ENCODE measurements around the gene TEX48.
A peak's percentile ranks its signal among the peaks of the same experiment; 100 is the strongest.

TEX48 gene

DNA sequence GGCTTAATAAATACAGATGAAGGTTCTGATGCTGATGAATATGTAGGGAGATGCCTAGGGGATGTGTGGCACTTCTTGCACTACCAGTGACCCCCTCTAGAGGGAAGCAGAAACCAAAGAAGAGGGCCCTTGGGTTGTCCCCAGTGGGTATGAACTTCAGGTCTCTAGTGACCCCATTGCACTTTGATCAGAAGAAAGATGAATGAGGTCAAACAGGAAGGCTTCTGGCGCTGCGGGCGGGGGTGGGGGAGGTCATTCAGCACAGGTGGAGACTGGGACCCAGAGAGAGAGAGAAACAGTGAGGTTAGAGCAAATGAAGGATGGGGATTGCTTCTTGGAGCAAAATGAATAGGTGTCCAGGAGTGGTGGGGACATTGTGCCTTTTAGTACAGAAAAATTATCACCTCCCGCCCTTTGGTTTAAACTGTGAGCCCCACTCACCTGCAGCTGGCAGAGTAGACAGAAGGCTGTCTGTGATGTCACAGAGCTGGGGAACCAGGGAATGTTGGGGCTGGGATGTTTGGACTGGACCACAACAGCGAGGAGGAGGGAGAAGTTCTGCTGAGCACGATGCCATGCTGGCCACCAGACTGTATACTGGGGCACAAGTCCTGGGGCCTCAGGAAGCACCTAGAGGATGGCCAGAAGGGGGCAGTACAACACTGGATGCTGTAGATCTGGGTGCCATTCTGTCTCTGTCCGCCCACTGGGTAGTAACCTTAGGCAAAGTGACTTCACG lies at the start of gene TEX48:
Gene TEX48 (minus strand): TSS at position 599 of the 739 bp plus-strand sequence. CDS start 10,469 bp downstream, outside the sequence.
- intact Hi-C loops (cut with DNase I) = loop anchor here (2.0 to 10.0 kb wide), 3 partner anchors 229 to 843 kb away; no protein-coding TSS in a partner anchor

DNA sequence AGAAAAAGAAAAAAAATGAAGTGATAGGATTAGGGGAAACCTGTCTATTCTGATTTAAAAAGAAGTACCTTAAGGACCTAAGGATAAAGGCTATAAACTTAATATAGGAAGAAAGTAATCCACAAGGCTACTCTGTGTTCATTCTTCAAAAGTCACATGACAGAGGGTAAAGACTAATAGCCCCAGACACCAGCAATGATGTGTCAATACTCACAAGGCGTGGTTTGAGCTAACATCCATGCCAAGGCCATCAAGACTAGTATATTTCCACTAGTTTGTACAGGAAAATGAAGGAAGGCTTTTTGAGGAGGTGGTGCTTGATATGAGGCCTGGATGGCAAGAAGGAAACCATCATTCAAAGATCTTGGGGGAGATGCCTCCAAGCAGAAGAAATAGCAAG lies 49.7 kb upstream of the TEX48 start:
- DNase-seq = no peak
- intact Hi-C loops (cut with DNase I) = loop anchor here (10.0 kb wide), 1 partner anchor 793 kb away; no protein-coding TSS in a partner anchor

More for the DNA sequence above, at the start of gene TEX48:
- DNase-seq = peak in 6 of 10 donors; percentile 33 to 91 (median 52)

DNA sequence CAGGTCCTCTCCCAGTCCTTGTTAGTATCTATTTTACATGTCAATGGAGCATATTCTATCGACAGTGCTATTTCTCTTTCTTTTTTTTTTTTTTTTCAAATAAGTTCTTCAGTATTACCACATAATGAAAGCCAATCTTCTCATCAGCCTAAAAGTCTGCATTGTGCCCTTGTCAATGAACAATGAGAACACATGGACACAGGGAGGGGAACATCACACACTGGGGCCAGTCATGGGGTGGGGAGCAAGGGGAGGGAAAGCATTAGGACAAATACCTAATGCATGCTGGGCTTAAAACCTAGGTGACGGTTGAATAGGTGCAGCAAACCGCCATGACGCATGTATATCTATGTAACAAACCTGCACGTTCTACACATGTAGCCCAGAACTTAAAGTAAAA lies 47.7 kb upstream of the TEX48 start:
- peak in 1 of 10 donors; percentile 13 for DNase-seq
- intact Hi-C loops (cut with DNase I) = loop anchor here (10.0 kb wide), 1 partner anchor 795 kb away; no protein-coding TSS in a partner anchor

GRCh38 chr9:114725930-114726329 lies 43.9 kb upstream of the TEX48 start:
- intact Hi-C loops (cut with DNase I) = no loop called here
- no peak for DNase-seq

DNA sequence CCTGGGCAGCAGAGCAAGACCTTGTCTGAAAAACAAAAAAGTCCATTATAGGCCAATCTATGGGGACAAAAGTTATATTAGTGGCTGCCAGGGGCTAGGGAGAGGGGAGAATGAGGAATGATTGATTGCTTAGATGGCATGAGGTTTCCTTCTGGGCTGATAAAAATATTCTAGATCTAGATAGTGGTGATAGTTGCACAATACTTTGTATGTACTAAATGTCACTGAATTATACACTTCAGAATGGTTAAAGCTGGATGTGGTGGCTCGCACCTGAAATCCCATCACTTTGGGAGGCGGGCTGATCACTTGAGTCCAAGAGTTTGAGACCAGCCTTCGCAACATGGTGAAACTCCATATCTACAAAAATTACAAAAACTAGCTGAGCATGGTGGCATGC lies 42.8 kb upstream of the TEX48 start:
- intact Hi-C loops (cut with DNase I) = no loop called here
- no peak for DNase-seq

DNA sequence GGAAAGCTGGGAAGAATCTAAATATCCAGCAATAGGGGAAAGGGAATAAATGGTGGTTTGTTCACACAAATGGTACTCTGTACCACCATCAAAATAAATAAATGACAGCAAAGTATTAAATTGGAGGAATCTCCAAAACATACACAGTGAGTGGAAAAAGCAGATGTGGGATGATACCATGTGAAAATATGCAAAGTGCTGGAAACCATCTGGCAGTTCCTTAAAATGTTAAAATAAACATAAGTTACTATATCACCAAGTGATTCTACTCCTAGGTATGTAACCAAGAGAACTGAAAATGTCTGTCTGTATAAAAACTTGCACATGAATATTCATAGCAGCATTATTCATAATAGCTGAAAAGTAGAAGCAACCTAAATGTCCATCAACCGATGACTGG lies 41.9 kb upstream of the TEX48 start:
- DNase-seq = no peak

GRCh38 chr9:114722937-114723620 lies 41.1 kb upstream of the TEX48 start:
- intact Hi-C loops (cut with DNase I) = no loop called here
- peak in 1 of 10 donors; percentile 48 for DNase-seq

More for the DNA sequence above, 41.9 kb upstream of the TEX48 start:
- intact Hi-C loops (cut with DNase I) = no loop called here

GRCh38 chr9:114722081-114722621 lies 40.2 kb upstream of the TEX48 start:
- no peak for DNase-seq
- intact Hi-C loops (cut with DNase I) = no loop called here

- peak in 1 of 10 donors; percentile 51 for DNase-seq
- intact Hi-C loops (cut with DNase I) = no loop called here
Observed at GRCh38 chr9:114721491-114722079, 39.6 kb upstream of the TEX48 start.

GRCh38 chr9:114720086-114720676 lies 38.2 kb upstream of the TEX48 start:
- intact Hi-C loops (cut with DNase I) = no loop called here

DNA sequence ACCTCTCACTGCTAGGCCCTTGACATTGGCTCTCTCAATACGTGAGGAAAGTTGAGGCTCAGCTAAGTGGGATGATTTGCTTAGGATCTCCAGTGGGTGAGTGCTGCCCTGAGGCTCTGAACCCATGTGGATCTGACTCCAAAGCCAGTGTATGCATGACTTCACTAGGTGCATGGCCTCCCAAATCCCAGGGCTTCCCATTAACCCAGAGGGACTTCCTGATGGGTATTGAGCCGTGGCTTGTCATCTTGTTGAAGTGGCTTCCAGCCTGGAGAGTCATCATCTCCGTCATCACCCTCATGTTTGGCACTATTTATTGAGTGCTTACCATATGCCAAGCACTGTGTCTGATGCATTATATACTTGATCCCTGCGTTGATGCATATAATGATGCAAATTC lies 37.3 kb upstream of the TEX48 start:
- DNase-seq = no peak
- intact Hi-C loops (cut with DNase I) = no loop called here

More at GRCh38 chr9:114720086-114720676, 38.2 kb upstream of the TEX48 start:
- DNase-seq = peak in 1 of 10 donors; percentile 58

DNA sequence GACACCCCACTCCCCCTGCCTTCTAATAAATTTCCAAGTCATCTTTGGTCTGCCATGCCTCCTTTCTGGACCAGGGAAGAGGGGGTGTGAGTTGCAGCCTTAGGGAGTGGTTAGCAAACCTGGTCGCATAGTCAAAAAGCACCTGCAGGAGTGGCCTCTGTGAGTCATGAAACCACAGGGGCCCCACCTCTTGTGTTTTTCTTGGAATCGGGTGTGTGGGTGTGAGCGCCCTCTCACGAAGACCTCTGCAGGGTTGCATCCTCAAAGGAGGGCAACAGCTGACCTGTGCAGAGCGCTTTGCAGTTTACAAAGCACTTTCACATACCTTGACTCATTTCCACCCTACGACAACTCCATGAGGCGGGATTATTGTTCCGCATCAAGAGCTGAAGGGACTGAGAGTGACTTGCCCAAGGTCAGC lies 36.8 kb upstream of the TEX48 start:
- intact Hi-C loops (cut with DNase I) = no loop called here
- DNase-seq = peak in 1 of 10 donors; percentile 19

DNA sequence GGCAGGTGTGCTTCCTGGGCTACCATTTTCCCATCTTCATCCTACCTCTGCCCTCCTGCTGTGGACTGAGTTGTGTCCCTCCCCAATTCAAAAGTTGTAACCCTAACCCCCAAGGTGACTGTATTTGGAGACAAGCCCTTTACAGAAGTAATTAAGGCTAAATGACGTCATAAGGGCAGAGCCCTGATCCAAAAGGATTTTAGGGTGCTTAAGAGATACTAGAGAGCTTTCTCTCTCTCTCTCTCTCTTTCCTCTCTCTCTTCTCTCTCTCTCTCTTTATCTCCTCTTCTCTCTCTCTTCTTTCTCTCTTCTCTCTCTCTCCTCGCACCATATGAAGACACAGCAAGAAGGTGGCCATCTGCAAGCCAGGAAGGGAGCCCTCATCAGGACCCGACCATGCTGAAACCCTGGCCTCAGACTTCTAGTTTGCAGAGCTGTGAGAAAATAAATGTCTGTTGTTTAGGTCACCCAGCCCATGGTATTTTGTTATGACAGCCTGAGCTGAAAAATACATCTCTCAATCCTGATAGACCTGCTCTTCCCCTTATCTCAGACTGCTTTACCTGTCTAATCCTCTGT lies 36.0 kb upstream of the TEX48 start:
- intact Hi-C loops (cut with DNase I) = no loop called here
- DNase-seq = no peak

- intact Hi-C loops (cut with DNase I) = no loop called here
- no peak for DNase-seq
Observed at GRCh38 chr9:114709636-114710035, 27.6 kb upstream of the TEX48 start.

DNA sequence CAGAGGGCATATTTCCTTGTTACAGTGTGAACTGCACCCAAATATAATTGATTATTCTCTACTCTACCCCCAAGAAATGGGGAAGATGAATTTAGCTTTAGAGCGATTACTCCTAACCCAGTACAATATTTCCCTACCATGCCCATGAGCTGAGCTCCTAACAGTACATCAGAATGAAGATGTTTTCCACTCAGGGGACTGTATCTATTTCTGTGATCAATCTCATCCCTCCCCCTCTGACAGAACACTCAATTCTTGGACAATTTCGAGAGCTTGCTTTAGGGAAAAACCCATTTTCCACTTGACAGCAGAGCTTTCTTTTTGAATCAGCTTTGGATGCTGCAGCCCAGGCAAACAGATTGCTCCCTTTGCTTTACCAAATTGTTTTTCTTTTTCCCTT lies 24.7 kb upstream of the TEX48 start:
- DNase-seq = no peak
- intact Hi-C loops (cut with DNase I) = no loop called here

DNA sequence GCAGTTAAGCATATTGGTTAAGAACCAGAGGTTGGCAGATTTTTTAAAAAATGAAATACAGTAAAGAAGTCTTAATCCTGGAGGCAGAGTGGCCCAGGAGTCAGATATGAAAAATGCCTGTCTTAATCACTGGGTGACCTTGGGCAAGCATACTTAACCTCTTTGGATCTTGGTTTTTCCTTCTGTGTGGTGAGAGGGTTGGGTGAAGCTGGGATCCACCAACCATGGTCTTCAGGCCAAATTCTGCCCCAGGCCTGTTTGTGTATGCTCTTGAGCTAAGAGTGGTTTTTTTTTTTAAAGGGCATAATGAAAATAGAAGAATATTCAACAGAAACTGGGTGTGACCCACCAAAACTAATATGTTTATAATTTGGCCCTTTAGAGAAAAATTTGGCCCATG lies 20.0 kb upstream of the TEX48 start:
- no peak for DNase-seq
- intact Hi-C loops (cut with DNase I) = no loop called here

- intact Hi-C loops (cut with DNase I) = no loop called here
Observed at GRCh38 chr9:114697951-114698351, 16.0 kb upstream of the TEX48 start.

GRCh38 chr9:114696814-114697544 lies 15.0 kb upstream of the TEX48 start:
- intact Hi-C loops (cut with DNase I) = no loop called here

More at GRCh38 chr9:114697951-114698351, 16.0 kb upstream of the TEX48 start:
- DNase-seq = no peak

DNA sequence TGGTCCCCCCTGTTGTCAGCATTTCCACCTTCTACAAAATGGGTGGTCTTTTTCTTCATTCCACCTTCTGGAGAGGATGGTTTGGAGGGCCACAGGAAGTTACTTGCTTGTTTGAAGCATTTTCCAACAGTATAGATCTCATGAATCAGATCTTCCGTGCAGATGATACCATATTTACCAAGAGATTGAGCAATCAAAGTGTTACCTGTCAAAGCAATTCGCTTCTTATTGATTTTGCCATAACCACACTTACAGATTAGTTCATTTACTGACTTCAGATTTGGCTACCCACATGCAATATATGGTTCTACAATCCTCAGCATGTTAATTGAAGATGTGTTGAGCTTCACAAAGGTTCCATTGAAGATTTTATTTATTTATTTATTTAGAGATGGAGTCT lies 14.0 kb upstream of the TEX48 start:
- DNase-seq = no peak
- intact Hi-C loops (cut with DNase I) = no loop called here

More at GRCh38 chr9:114696814-114697544, 15.0 kb upstream of the TEX48 start:
- no peak for DNase-seq

All from posterior cingulate gyrus (tissue), 11 donors.